Measurements from ENCODE around the gene PDSS2.
"Not testable (repeated sequence)": the region's sequence is repeated elsewhere in the genome, so short reads cannot be mapped to it uniquely, and the experiment has no call there.

Gene PDSS2

GRCh38 chr6:107475360-107475759 lies 16.0 kb upstream of the PDSS2 start:
- DNase-seq: not testable (repeated sequence)

GRCh38 chr6:107473660-107474059 lies 14.3 kb upstream of the PDSS2 start:
- DNase-seq: no peak

GRCh38 chr6:107470364-107470763 lies 11.0 kb upstream of the PDSS2 start:
- DNase-seq: no peak

- DNase-seq: no peak
Measured at GRCh38 chr6:107466062-107466461, 6.7 kb upstream of the PDSS2 start.

GRCh38 chr6:107460083-107460631 lies 793 bp upstream of the PDSS2 start:
- no peak for DNase-seq

- DNase-seq: peak; percentile 54
Measured at GRCh38 chr6:107458672-107459282, 587 bp downstream of the PDSS2 start.

- no peak for DNase-seq
Measured at GRCh38 chr6:107448776-107449175, 10.6 kb downstream of the PDSS2 start.

GRCh38 chr6:107447663-107448216 lies 11.6 kb downstream of the PDSS2 start:
- no peak for DNase-seq

GRCh38 chr6:107444277-107444676 lies 15.1 kb downstream of the PDSS2 start:
- DNase-seq: no peak

GRCh38 chr6:107443608-107444267 lies 15.6 kb downstream of the PDSS2 start:
- DNase-seq: no peak

GRCh38 chr6:107442938-107443607 lies 16.3 kb downstream of the PDSS2 start:
- DNase-seq: no peak

- no peak for DNase-seq
Measured at GRCh38 chr6:107441682-107442081, 17.7 kb downstream of the PDSS2 start.

- DNase-seq: no peak
Measured at GRCh38 chr6:107440936-107441335, 18.4 kb downstream of the PDSS2 start.

GRCh38 chr6:107439406-107439805 lies 20.0 kb downstream of the PDSS2 start:
- DNase-seq: no peak

- no peak for DNase-seq
Measured at GRCh38 chr6:107437691-107438090, 21.7 kb downstream of the PDSS2 start.

- no peak for DNase-seq
Measured at GRCh38 chr6:107436881-107437280, 22.5 kb downstream of the PDSS2 start.

- no peak for DNase-seq
Measured at GRCh38 chr6:107435798-107436197, 23.6 kb downstream of the PDSS2 start.

- peak; percentile 15 for DNase-seq
Measured at GRCh38 chr6:107434812-107435211, 24.6 kb downstream of the PDSS2 start.

GRCh38 chr6:107425951-107426350 lies 33.4 kb downstream of the PDSS2 start:
- DNase-seq: not testable (repeated sequence)

- no peak for DNase-seq
Measured at GRCh38 chr6:107423474-107423990, 35.8 kb downstream of the PDSS2 start.

- DNase-seq: no peak
Measured at GRCh38 chr6:107421696-107422256, 37.6 kb downstream of the PDSS2 start.

- no peak for DNase-seq
Measured at GRCh38 chr6:107419733-107420132, 39.6 kb downstream of the PDSS2 start.

- DNase-seq: peak; percentile 69
Measured at GRCh38 chr6:107418118-107418517, 41.2 kb downstream of the PDSS2 start.

All from hematopoietic multipotent progenitor cell treated with erythropoietin and hydrocortisone succinate and interleukin-3 and kit ligand, for 6 days (in vitro differentiated cells).